ENCODE measurements around the gene HTR1A. TPM values are rescaled to one million over a fixed set of nuclear protein-coding genes. Genes with fewer than 3 reads are reported as not detected.

Gene HTR1A
- total RNA-seq, 2 experiments from 2014 or later = not detected

DNA sequence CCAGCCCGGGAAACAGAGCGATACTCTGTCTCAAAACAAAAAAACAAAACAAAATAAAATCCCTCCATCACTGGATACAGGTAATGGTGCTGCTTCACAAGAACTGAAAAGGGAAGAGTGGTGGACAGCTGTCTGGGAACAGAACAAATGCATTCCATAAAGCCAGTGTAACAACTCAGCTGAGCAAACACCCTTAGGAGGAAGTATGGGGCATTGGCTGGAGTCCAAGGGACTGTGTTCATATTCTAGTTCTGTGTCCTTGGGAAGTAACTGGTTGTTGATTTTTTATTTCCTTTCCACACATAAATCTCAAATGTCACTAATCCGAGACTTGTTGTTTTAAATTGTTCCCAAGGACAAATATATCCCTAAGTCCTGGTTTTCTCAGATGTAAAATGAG lies 38.3 kb downstream of the HTR1A start:
- POLR2A ChIA-PET = no interaction called here
- intact Hi-C loops (cut with micrococcal nuclease; ENCODE audit: unreplicated experiment) = no loop called here
- no TSS peak for BruUV-seq (replicated peaks)

DNA sequence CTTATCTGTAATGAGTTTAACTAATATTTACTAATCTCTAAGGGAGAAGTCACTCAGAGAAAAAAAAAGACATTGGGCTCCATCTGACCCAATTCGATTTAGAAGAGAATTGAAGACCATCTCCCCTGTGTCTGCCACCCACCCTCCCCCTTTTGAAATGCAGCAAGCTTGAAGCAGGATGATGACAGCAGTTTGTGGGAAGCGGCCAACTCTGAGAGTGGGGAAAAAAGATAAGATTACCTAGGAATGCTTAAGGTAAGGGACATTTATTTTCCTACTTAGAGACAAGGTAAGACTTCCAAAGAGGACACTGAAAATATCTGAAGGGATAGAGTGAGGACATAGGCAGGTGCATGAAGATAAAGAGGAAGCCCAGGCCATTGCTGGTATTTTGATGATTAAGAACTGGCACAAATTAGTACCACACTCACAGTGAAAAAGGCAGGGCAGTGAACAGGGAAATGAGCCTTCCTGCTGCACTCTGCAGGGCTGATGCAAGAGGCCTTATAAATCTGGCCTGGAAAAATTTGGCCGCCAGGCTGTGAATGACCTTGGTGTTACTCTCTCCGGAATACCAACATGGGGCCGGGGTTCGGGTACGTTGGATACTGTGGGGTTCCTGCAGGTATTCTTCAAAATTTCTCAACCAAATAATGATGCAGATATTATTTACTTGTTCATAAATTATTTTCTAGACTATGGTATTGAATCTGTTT lies 42.3 kb downstream of the HTR1A start:
- POLR2A ChIA-PET = no interaction called here
- Histone ChIP-seq H4K20me1 (ENCODE audit: insufficient read depth, low read length) (no peaks in the 10 kb centered on the region), H3K4me2 (ENCODE audit: low read length) (no peak overlapping the region), H3K4me1 (ENCODE audit: insufficient read depth, low read length, poor library complexity, severe bottlenecking) (no peaks in the 10 kb centered on the region), H3K79me2 (ENCODE audit: insufficient read depth, low read depth, low read length) (no peaks in the 10 kb centered on the region), H3K9me3 (ENCODE audit: low read length) (no peaks in the 10 kb centered on the region), H3K27ac (ENCODE audit: low read depth, low read length, poor library complexity, severe bottlenecking) (no peak overlapping the region), H3K4me3 (ENCODE audit: low read depth, low read length, poor library complexity, severe bottlenecking) (no peak overlapping the region), H3K9me2 (ENCODE audit: insufficient read depth, low read length) (no peaks in the 10 kb centered on the region), H3K36me3 (ENCODE audit: insufficient read depth, low read length) (no peaks in the 10 kb centered on the region), H2AFZ (ENCODE audit: low read length) (no peak overlapping the region)
- DNase-seq (ENCODE audit: low spot score) = no peak
- intact Hi-C loops (cut with micrococcal nuclease; ENCODE audit: unreplicated experiment) = no loop called here
- TF ChIP-seq EZH2phosphoT487 (IDR thresholded peaks at IDR 0.05; ENCODE audit: borderline replicate concordance, low read depth, low read length) = no peak
- no peak for TF ChIP-seq CTCF (conservative IDR thresholded peaks at IDR 0.05; ENCODE audit: low read length)
- CTCF ChIA-PET (ENCODE audit: unreplicated experiment) = no interaction called here
- BruUV-seq (replicated peaks) = no TSS peak

More for the DNA sequence above, 38.3 kb downstream of the HTR1A start:
- DNase-seq (ENCODE audit: low spot score) = no peak
- Histone ChIP-seq H3K36me3 (ENCODE audit: insufficient read depth, low read length) (no peaks in the 10 kb centered on the region), H3K4me3 (ENCODE audit: low read depth, low read length, poor library complexity, severe bottlenecking) (no peak overlapping the region), H3K9me2 (ENCODE audit: insufficient read depth, low read length) (no peaks in the 10 kb centered on the region), H3K4me1 (ENCODE audit: insufficient read depth, low read length, poor library complexity, severe bottlenecking) (no peaks in the 10 kb centered on the region), H2AFZ (ENCODE audit: low read length) (no peak overlapping the region), H3K79me2 (ENCODE audit: insufficient read depth, low read depth, low read length) (no peaks in the 10 kb centered on the region), H3K27ac (ENCODE audit: low read depth, low read length, poor library complexity, severe bottlenecking) (no peak overlapping the region), H3K4me2 (ENCODE audit: low read length) (no peak overlapping the region), H4K20me1 (ENCODE audit: insufficient read depth, low read length) (no peaks in the 10 kb centered on the region), H3K9me3 (ENCODE audit: low read length) (no peaks in the 10 kb centered on the region)
- TF ChIP-seq EZH2phosphoT487 (IDR thresholded peaks at IDR 0.05; ENCODE audit: borderline replicate concordance, low read depth, low read length) (no peak), CTCF (conservative IDR thresholded peaks at IDR 0.05; ENCODE audit: low read length) (no peak)
- CTCF ChIA-PET (ENCODE audit: unreplicated experiment) = no interaction called here

DNA sequence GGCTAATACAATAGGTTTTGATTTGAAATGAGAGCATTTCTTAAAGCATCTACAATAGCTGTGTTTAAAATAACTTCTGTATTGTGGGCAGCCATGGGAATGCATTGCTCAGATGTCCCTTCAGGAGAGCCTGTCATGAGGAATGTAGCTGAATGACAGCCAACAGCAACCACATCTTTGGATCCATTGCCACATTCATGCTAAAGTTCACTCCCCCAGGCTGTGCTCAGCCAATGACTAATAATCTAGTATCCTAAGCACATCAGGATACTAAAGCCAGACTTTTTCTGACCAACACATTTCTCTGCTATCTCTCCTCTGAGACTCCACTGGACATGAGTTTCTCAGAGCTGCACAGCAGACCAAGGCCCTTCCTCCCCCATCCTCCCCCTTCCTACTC lies 45.5 kb downstream of the HTR1A start:
- CTCF ChIA-PET (ENCODE audit: unreplicated experiment) = no interaction called here

More for the DNA sequence above, 45.5 kb downstream of the HTR1A start:
- no peak overlapping the region for H3K27ac ChIP-seq (ENCODE audit: low read depth, low read length, poor library complexity, severe bottlenecking)
- no peak overlapping the region for H2AFZ ChIP-seq (ENCODE audit: low read length)
- H3K79me2 ChIP-seq (ENCODE audit: insufficient read depth, low read depth, low read length) = no peaks in the 10 kb centered on the region
- H3K36me3 ChIP-seq (ENCODE audit: insufficient read depth, low read length) = no peaks in the 10 kb centered on the region
- no TSS peak for BruUV-seq (replicated peaks)
- H3K9me2 ChIP-seq (ENCODE audit: insufficient read depth, low read length) = no peaks in the 10 kb centered on the region
- no peaks in the 10 kb centered on the region for H3K9me3 ChIP-seq (ENCODE audit: low read length)
- POLR2A ChIA-PET = interaction anchor here (0.6 kb wide), 1 partner anchor 1713 kb away, joined by 3 read pairs; no protein-coding TSS in a partner anchor
- H3K4me2 ChIP-seq (ENCODE audit: low read length) = no peak overlapping the region
- H3K4me1 ChIP-seq (ENCODE audit: insufficient read depth, low read length, poor library complexity, severe bottlenecking) = no peaks in the 10 kb centered on the region
- H3K4me3 ChIP-seq (ENCODE audit: low read depth, low read length, poor library complexity, severe bottlenecking) = no peak overlapping the region
- TF ChIP-seq EZH2phosphoT487 (IDR thresholded peaks at IDR 0.05; ENCODE audit: borderline replicate concordance, low read depth, low read length) (no peak), CTCF (conservative IDR thresholded peaks at IDR 0.05; ENCODE audit: low read length) (no peak)
- intact Hi-C loops (cut with micrococcal nuclease; ENCODE audit: unreplicated experiment) = no loop called here
- no peak for DNase-seq (ENCODE audit: low spot score)
- H4K20me1 ChIP-seq (ENCODE audit: insufficient read depth, low read length) = no peaks in the 10 kb centered on the region
